GM04503 (cell line): ENCODE measurements around the gene MYH7.
"Not testable (repeated sequence)": the region's sequence is repeated elsewhere in the genome, so short reads cannot be mapped to it uniquely, and the experiment has no call there.

ENCODE experiments used
- DNase-seq: peaks from one replicate; pipeline ENCODE4 v3.0.0-alpha.2; 2012; ENCODE audit warnings: low read depth

Gene MYH7

DNA sequence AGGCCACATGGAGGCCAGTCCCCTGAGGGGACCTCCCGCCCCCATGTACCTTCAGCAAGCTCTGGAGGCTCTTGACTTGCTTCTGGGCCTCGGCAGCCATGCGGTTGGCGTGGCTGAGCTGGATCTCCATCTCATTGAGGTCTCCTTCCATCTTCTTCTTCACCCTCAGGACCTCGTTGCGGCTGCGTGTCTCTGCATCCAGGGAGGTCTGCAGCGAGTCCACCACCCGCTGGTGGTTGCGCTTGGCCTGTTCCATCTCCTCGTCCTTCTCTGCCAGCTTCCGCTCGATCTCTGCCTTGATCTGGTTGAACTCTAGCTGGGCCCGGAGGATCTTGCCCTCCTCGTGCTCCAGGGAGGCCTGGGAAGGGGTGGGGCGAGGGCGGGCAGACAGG is 49.2 kb downstream of the MYH7 start:
- DNase-seq = not testable (repeated sequence)

DNA sequence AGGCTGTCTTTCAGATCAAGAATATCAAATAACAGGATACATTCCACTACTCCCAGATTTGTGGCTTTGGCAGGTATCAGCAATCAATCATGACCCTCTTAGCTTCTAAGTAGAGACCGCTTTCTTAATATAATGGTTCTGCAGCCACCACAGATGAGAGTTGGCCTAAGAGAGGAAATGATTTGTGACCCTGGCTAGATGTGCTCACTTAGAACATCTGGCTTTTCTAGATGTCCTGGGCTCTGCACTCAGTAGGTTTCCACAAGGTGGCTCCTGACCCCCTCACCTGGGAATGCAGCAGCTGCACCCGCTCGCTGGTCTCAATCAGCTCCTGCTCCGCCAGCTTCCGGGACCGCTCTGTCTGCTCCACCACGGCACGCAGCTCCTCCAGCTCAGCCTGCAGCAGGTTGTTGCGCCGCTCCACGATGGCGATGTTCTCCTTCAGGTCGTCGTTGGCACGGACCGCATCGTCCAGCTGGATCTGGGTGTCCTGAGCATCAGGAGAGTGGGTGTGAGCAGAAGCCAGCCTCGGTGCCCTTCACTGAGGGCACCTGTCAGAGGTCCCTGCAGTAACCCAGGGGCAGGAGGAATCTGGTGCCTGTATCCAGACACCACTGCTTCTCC is 49.7 kb downstream of the MYH7 start:
- DNase-seq = no peak

DNA sequence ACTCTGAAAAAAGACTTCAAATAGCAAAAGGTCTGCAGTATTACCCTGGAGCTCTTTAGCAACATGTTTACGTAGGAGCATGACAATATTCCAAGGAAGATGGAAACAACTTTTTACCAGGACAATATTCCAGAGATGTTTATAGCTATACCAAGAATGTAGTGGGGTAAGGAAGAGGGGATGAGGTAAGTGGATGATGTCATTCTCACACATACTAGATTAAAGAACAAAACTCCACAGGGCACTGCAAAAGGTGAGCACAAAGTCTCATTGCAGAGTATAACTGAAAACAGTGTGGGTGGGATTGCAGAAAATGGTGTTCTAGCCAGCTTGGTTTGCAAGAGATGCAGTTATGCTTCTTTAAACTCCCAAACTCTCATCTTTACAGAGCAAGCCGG is 50.2 kb downstream of the MYH7 start:
- DNase-seq = no peak

DNA sequence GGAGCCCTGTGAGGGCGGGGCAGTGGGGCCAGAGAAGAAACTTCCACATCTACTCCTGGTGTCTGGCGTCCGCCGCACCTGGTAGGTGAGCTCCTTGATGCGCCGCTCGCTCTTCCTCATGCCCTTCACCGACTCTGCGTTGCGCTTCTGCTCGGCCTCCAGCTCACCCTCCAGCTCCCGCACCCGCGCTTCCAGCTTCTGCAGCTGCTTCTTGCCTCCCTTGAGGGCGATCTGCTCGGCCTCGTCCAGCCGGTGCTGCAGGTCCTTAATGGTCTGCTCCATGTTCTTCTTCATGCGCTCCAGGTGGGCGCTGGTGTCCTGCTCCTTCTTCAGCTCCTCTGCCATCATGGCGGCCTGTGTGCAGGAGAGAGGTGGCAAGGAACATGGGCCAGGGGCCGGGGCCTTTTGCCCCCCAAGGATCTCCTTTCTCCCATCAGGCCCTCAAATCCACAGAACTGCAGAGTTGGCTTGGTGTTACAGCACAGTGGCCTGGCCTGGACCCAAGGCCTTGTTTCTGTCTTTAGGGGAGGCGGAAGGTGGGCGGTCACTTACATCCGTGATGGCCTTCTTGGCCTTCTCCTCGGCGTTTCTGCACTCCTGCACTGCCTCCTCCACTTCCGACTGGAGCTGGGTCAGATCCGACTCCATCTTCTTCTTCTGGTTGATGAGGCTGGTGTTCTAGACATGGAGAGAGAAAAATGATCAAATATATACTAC is 50.9 kb downstream of the MYH7 start:
- no peak for DNase-seq

DNA sequence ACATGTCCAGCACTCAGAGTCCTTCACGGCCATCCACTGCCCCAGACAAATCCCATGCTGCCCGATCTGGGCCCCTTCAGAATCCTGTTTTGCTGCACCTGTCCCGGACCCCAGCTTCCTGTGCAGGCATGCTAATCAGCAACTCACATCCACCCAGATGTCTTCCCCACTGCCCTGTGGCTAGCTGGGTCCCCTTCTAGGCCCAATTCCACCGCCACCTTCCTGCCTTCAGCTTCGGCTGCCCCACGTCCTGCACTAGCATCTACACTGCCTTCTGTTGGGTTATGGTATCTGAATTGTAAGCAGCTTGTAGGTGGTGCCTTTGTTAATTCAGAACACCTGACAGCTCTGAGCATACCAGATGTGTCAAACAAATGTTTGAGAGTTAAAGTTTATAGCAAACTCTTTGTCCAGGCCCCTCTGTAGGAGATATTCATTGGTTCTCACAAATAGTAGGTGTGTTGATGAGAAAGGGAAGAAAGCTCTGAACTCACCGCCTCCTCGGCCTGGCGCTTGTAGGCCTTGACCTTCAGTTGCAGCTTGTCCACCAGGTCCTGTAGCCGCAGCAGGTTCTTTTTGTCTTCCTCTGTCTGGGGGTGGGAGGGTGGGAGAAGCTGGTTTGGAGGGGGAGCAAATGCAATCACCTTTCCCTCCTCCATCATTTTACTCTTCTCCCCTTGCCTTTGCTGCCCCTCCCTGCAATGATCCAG is 52.6 kb downstream of the MYH7 start:
- no peak for DNase-seq

DNA sequence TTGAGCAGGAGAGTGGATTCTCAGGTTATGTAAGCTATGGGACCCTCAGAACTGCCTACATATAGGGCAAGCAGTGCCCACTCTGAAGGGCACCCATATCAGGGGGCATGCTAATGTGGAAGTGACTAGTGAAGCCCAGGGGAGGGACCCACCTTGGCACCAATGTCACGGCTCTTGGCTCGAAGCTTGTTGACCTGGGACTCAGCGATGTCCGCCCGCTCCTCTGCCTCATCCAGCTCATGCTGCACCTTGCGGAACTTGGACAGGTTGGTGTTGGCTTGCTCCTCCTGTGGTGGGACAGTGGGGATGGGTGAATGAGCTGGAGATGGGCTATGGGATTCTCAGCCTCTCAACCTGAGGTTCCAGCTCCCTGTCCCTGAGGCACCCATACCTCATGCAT is 53.2 kb downstream of the MYH7 start:
- no peak for DNase-seq

DNA sequence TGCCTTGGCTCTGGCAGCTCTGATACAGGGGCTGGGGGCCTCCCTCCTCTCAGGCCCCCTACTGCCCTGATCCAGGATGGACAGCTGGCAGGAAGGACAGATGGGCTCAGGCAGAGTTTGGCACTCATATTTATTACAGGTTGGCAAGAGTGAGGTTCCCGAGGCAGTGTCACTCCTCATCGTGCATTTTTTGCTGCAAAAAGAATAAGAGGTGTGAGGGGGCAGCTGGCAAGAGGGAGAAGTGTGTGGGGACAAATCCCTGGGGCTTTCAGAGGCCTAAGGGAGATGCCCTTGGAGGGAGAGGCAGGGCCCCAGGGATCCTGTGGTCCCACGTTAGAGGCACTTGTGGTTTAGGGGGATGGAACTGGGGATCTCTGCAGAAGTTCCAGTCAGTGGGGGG is 53.6 kb downstream of the MYH7 start:
- no peak for DNase-seq

DNA sequence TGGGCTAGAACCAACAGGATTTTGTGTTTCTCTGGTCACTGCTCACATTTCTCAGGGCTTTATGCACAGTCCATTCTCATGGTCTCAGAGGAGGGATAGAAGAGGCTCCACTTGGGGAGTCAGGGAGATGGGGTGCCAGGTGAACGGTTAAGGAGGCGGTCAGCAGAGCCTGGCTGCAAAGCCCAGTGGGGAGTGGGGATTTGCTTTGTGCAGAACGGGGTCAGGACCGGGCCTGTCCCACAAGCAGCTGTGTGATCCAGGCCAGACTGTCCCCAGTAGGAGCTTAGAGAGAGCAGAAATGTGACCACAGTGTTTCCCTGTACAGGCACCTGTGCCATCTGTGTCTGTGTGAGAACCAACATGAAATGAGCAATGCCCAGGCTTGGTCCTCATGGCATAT is 54.5 kb downstream of the MYH7 start:
- DNase-seq = no peak

DNA sequence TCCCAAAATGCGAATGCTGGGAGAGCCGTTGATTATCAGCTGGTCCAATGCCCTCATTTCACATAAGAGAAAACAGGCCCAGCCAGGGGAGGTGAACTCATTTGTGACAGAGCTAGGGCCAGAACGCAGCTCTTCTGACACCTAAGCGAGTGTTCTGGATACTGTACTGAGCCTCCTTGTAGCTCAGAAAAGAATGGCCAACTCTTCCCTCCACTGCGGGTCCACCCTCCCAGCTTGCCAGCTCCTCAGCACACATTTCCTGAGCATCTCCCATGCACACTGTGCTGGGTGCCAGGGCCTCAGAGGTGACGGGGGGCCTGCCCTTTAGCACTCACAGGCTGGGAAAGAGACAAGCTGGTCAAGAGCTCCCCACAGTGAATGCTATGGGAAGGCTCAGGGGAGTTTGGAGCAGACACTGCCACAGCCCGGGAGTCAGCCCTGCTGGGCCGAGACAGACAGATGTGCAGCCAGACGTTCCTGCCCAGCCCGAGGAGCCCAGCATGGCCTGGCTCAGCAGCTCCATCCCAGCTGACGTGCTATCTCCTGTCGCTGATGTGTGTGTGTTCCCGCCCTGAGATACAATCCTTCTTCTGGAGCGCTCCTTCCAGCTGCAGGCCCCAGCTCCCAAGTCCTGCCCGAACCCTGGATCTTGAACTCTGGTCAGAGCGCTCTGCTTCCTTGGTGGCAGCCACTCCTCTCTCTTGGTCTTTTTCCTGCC is 55.1 kb downstream of the MYH7 start:
- no peak for DNase-seq

DNA sequence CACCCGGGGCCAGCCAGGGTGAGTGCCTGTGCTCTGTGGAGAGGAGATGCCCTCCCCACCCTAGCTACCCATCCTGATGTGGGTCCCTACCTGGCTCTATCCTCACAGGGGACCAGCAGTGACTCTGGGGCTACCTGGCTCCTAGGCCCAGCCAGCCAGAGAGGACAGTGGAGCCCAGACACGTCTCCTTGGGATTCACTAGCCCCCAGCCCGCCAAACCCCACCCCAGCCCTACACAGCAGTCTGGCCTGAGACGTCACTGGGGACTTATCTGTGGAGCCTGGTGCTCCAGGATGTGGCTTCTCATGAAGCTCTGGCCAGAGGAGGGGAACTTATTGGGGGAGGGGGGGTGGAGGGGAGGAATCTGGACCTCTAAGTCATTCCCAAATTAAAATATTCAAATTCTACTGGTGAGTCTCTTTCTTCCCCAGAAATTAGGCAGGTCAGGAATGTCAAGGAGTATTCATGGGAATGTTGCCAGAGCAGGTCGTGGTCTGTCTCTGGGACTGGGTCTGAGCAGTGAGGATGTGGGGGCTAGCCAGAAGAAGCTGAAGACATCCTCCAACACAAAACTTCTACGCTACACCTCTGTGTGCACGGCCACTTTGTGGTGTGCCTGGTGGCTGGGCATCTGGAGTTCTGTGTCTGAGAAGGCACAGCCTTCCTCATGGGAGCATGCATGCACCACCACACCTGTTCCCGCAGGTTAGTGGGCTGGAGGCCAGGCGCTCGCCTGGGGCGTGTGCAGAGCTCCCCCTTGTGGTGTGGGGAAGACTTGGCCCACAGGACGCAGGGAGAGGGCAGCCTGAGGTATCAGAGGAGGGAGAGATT is 55.9 kb downstream of the MYH7 start:
- no peak for DNase-seq

DNA sequence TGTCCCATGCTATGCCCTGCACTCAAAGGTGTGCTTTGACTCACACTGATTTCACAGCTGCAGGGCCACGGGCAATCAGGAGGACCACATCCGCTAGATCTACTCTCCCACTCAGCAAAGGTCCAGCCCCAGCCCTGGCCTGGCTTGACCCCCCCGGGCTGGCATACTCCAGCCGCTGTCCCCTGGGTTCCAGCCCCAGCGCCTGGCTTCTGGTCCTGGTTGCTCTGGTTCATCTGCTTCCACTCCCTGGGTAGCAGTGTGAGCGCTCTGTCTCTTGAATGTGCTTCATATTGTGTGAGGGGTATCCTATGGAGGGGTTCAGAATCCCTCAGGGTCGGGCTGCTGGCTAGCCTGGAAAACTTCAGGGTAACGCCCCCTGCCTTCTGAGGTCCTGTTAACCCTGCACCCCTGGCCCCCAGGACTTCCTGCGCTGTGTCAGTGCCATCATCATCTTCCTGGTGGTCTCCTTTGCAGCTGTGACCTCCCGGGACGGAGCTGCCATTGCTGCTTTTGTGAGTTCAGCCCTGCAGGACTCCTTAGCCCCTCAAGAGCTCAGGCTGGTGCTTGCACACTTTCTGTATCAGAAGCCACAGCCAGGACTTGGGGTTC is 56.7 kb downstream of the MYH7 start:
- no peak for DNase-seq

DNA sequence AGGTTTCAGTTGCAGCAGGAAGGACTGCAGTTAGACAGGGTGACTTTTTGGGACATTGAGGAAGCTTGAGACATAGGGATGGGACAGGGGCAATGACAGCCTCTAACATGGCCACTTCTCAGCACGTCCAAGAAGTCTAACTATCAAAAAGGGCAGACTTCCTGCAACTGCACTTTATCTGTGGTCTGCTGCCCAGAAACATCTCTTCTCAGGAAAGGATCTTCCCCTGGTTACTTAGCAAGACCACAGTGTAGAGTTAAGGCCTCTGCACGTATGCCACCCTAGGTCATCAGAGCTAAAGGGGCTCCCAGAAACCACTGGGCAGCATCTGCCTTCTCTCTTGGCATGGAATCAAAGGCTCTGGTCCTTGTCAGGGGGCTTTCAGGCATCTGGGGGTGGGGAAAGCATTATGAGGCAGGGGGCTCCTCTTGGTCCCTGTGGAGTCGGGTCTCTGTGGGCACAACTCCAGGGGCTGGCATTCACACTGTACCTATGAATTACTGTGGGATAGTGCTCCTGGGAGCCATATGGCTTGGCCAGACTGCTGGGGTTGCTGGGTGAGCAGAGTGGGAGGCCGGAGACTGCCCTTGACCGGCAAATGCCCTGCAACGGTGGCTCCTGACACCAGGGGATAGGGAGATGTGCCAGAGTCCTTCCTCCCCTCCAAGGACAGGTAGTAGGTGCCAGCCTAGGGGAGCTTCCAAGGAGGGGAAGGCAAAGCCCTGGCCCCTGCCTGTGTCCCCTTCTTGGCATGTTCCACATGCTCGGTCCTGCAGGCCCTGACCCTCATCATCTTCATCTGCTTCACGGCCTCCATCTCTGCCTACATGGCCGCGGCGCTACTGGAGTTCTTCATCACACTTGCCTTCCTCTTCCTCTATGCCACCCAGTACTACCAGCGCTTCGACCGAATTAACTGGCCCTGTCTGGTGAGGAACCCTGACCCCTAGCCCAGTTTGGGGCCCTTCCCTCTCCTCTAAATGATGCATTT is 57.6 kb downstream of the MYH7 start:
- DNase-seq = no peak

DNA sequence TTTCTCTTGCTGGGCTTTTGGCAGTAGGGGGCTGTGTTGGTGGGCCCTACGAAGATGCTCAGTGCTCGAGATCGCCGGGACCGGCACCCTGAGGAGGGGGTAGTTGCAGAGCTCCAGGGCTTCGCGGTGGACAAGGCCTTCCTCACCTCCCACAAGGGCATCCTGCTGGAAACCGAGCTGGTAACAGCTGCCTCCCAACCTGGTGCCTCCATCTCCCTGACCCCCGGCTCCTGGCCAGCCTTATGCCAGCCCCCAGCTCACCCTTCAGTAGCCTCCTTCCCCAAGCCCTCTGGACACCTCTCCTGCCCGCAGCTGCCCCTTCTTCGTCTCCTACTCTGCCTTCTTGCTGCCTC is 58.3 kb downstream of the MYH7 start:
- no peak for DNase-seq

DNA sequence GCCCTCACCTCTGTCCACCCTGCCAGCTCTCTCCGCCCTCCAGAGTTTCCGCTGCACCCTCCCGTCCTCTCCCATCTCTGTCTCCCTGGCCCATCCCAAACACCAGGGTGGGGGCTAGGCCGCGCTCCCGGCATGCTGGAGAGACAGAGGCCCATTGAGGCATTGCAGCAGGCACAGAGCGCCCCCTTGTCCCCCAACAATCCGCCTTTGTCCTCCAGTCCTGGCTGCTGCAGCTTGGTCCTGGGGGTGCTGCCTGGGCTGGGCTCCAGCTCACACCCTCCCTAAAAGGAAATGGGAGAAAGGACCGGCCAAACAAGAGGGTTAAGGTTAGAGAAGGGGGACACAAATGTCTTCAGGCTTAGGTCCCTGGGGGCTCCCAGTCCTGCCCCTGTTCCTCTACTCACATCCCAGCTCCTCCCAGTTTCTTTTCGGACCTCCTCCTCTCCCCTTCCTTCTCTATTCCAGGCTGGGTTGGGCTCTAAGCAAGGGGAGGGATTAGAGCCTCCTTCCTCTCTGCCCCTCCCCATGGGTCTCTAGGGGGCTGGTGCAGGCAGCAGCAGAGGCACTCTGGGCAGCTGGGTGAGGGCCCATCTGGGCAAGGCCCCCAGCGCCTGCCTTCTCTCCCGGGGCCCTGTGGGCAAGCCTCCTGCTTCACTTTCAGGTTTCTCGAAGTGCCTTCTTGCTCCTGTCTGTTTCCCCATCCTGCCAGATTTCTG is 58.8 kb downstream of the MYH7 start, which contains the start of gene CMTM5:
CMTM5 (plus strand) TSS at position 565 of the 716 bp plus-strand sequence. CDS start 206 bp downstream, outside the sequence.
- DNase-seq = no peak

DNA sequence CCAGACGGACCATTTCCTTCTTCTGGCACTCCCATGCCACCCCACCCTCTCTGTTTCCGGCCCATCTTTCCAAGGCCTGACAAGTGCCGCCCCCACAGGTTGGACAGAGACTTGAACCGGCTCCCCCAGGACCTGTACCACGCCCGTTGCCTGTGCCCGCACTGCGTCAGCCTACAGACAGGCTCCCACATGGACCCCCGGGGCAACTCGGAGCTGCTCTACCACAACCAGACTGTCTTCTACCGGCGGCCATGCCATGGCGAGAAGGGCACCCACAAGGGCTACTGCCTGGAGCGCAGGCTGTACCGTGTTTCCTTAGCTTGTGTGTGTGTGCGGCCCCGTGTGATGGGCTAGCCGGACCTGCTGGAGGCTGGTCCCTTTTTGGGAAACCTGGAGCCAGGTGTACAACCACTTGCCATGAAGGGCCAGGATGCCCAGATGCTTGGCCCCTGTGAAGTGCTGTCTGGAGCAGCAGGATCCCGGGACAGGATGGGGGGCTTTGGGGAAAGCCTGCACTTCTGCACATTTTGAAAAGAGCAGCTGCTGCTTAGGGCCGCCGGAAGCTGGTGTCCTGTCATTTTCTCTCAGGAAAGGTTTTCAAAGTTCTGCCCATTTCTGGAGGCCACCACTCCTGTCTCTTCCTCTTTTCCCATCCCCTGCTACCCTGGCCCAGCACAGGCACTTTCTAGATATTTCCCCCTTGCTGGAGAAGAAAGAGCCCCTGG is 59.8 kb downstream of the MYH7 start:
- DNase-seq = no peak

DNA sequence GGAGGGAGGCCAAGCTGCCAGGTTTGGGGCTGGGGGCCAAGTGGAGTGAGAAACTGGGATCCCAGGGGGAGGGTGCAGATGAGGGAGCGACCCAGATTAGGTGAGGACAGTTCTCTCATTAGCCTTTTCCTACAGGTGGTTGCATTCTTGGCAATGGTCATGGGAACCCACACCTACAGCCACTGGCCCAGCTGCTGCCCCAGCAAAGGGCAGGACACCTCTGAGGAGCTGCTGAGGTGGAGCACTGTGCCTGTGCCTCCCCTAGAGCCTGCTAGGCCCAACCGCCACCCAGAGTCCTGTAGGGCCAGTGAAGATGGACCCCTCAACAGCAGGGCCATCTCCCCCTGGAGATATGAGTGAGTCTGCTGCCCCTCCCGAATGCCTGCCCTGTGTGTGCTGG is 62.4 kb downstream of the MYH7 start:
- DNase-seq = no peak

DNA sequence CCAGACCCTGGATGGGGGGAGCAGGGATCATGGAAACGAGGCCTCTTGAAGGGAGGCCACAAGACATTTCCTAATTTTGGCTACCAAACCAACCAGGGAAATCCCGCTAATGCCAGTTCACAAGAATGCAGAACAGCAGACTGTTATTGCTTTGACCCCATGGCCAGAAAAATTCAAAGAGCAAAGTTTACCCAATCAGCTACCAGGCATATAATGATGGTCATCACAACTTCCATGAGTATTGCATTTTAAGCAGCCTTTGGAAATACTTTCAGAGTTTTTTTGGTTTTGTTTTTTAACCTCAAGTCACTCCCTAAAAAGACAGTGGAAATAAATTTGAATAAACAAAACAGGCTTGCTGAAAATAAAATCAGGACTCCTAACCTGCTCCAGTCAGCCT is 63.0 kb downstream of the MYH7 start, which contains the start of gene IL25:
IL25 (plus strand) TSS at position 301 of the 400 bp plus-strand sequence.
- DNase-seq = no peak

DNA sequence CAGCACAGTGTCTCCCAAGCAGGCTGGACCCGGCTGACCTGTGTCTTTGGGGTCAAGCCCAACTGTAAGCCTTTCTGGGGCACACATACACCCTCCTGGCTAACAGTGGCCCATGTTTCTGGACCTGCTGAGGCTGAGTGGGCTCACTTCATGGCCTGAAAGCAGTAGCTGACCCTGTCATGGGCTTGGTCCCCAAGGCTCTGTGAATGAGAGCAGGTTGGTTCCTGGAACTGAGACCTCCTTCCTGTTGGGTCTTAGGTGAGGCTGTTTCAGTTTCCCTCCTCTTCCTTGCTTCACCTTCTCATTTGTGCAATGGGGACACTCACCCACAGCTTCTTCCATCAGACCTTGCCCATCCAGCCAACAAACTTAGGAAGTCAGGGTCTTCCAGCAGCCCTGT is 63.6 kb downstream of the MYH7 start:
- no peak for DNase-seq

DNA sequence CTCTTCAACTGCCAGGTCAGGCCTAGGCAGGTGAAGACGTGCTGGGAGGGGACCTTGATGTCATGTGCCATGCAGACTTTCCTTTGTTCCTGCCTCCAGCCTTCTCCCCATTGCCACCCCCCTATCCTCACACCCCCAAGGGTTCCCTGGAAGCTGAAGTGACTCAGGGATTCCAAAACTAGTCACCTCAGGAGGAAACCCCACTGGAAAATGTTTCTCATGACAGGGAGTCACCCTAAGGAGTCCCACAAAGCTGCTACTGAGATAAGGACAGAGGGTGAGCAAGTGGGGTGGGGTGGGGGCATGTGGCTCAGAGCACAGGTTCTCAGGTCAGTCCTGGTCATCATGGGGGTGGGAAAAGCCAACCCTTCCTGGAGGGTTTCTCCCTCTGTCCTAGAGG is 65.2 kb downstream of the MYH7 start:
- DNase-seq = no peak
